ENCODE results near the gene VTCN1. TPM values are rescaled to one million over a fixed set of nuclear protein-coding genes. Genes with fewer than 3 reads are reported as not detected.

VTCN1 gene
- total and polyA plus RNA-seq, 2 of the 13 experiments (the other 11 are each of a cell fraction or from before 2014, with no cell fraction given), result not detected

DNA sequence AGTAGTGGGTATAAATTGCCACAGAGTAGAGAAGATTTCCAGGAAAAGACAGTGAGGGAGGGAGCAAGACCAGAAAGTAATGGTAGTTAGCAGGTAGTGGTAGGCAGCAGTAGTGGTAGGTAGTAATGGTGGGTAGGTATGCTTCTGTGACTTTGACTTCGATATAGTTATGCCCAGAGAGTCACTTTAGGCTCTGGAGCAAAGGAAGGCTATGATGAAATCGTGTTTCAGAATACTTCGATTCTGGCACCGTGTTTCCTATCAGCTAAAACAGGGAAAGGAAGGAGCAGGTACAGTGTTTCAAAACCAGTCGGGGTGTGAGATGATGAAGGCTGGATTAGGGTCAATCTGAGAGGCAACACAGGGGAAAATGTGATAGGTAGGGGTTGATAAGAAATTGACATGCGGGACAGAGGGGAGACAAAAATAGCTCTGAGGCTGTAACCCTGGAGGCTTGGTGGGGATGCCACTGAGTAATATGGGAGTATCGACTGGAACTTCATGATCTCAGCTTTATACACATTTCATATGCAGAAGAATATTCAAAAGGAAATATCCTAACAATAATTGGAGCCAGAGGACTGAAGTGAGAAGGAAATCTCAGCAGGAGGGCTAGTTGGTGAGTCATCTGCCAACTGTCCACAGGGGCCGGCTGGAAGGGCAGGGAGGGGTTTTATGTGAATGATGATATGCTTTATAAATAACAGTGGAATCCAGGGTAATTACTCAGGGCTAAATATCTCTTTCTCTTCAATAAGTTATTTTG lies 64.0 kb downstream of the VTCN1 start:
- TF ChIP-seq ATRX (CRISPR knock-in tag; IDR thresholded peaks at IDR 0.05; ENCODE audit: borderline replicate concordance) (no peak), ZNF333 (CRISPR knock-in tag; IDR thresholded peaks at IDR 0.05; ENCODE audit: borderline replicate concordance) (no peak), NPAS2 (CRISPR knock-in tag; IDR thresholded peaks at IDR 0.05; ENCODE audit: borderline replicate concordance) (no peak), SIX1 (CRISPR knock-in tag; IDR thresholded peaks at IDR 0.05; ENCODE audit: borderline replicate concordance) (no peak), RBM22 (optimal IDR thresholded peaks at IDR 0.05; ENCODE audit: low read length) (no peak), ZNF552 (CRISPR knock-in tag; IDR thresholded peaks at IDR 0.05; ENCODE audit: borderline replicate concordance) (no peak), ZNF883 (CRISPR knock-in tag; IDR thresholded peaks at IDR 0.05; ENCODE audit: not compliant biosample characterization) (no peak), ZNF234 (CRISPR knock-in tag; conservative IDR thresholded peaks at IDR 0.05) (no peak)
- TF ChIP-seq, protein P1, sequence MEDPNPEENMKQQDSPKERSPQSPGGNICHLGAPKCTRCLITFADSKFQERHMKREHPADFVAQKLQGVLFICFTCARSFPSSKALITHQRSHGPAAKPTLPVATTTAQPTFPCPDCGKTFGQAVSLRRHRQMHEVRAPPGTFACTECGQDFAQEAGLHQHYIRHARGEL (CRISPR knock-in tag; IDR thresholded peaks at IDR 0.05), result no peak
- Histone ChIP-seq H3K27me3 (ENCODE audit: control insufficient read depth in 1 of 2, insufficient read depth in 2 of 2, low read length in 2 of 2) (no peaks in the 10 kb centered on the region; a peak in 1 of 5 replicates), H3K4me1 (ENCODE audit: insufficient read depth, low read length) (no peaks in the 10 kb centered on the region), H4K20me1 (ENCODE audit: insufficient read depth, low read length) (no peaks in the 10 kb centered on the region), H3K27ac (ENCODE audit: extremely low read length, insufficient read depth, low read length) (no peak overlapping the region), H2AFZ (ENCODE audit: low read length) (no peak overlapping the region), H3K9ac (ENCODE audit: insufficient read depth, low read depth, low read length) (no peak overlapping the region), H3K9me3 (ENCODE audit: low read length) (no peaks in the 10 kb centered on the region), H3K79me2 (ENCODE audit: insufficient read depth, low read length) (no peaks in the 10 kb centered on the region), H3K36me3 (replicated peaks in 1 of 2; ENCODE audit: control insufficient read depth in 1 of 2, insufficient read depth in 2 of 2, low read length in 2 of 2) (no peaks in the 10 kb centered on the region), H3K4me3 (replicated peaks in 1 of 3; ENCODE audit: insufficient read depth in 1 of 3, low read depth in 2 of 3, low read length in 3 of 3) (no peak overlapping the region), H3K4me2 (ENCODE audit: low read depth, low read length) (no peak overlapping the region)
- DNase-seq (ENCODE audit: low spot score), result no peak
- in situ Hi-C loops (cut with HindIII; ENCODE audit: extremely low pct_ligation_motif_present, low pct_unique_long_range_greater_than_20kb) (loop anchor here (25.0 kb wide), 1 partner anchor 141 kb away; no protein-coding TSS in a partner anchor), intact Hi-C loops (cut with micrococcal nuclease; ENCODE audit: unreplicated experiment) (no loop called here)
- POLR2A ChIA-PET, result no interaction called here
- 30% methylated on average over 8 of the region's 8 CpGs for WGBS (ENCODE audit: low lambda C conversion rate)
- BruUV-seq (replicated peaks), result no TSS peak
- CTCF ChIA-PET (ENCODE audit: low intra/inter-chr PET ratio, low total read pairs), result no interaction called here
- ATAC-seq, result no peak
- no peak for FAIRE-seq

Data from HepG2 (cell line).